GM12878 (cell line): ENCODE data around the gene TMEM255A. TPM values are rescaled to one million over a fixed set of nuclear protein-coding genes. Genes with fewer than 3 reads are reported as not detected.

ENCODE experiments used
- ATAC-seq: fragments of 200-7000 bp; cut with Tn5 transposase; 3 replicates; pipeline ENCODE4 v1.9.1; 2020; ENCODE audit warnings: mild to moderate bottlenecking, moderate library complexity
- BruUV-seq: library from RNA; stranded (reverse); fragments of 400-500 nt; replicated peaks from 2 replicates; lab custom pipeline; 2021; lab: Mats Ljungman, UMichigan
- CTCF ChIA-PET: fragments of 300-600 bp; sonication (Branson Sonifier 250); formaldehyde crosslinking; extraction: SDS; loops from one replicate; lab custom pipeline; 2021; ENCODE audit warnings: inconsistent platforms; lab: Yijun Ruan, JAX
- POLR2A ChIA-PET: fragments of 350-600 bp; formaldehyde crosslinking; extraction: SDS; loops from one replicate; lab custom pipeline; 2021; ENCODE audit warnings: inconsistent platforms; lab: Charles Lee
- RAD21 ChIA-PET: fragments of 300-600 bp; sonication (Branson Sonifier 250); formaldehyde crosslinking; loops from one replicate; lab custom pipeline; 2023; ENCODE audit warnings: antibody characterized with exemption; ENCODE audit not compliant: unreplicated experiment; lab: Charles Lee
- SMC1A ChIA-PET: fragments of 300-600 bp; sonication (Branson Sonifier 250); formaldehyde crosslinking; loops from one replicate; lab custom pipeline; 2023; ENCODE audit not compliant: unreplicated experiment, uncharacterized antibody; lab: Charles Lee
- DNase-seq: peaks from one replicate; pipeline ENCODE4 v3.0.0-alpha.2; 2011; ENCODE audit warnings: low read depth, low spot score
- FAIRE-seq: peaks from 3 replicates; lab custom pipeline; 2011; peaks lifted over from hg19 to GRCh38; lab: Jason Lieb, UNC
- H2AFZ ChIP-seq: 2 replicates; pipeline ENCODE4 v1.6.0; 2011; ENCODE audit warnings: low read depth, low read length, control low read depth; ENCODE audit not compliant: control insufficient read depth
- H3K27ac ChIP-seq: 2 replicates; pipeline ENCODE4 v1.5.1; 2011; ENCODE audit warnings: control low read depth; ENCODE audit not compliant: control insufficient read depth, insufficient read depth
- H3K27me3 ChIP-seq, 2 experiments: replicated peaks in 1 of 2; 2 replicates each; pipeline versions ENCODE4 v1.6.0 to v1.6.1; 2011; ENCODE audit warnings: low read length in 1 of 2; ENCODE audit not compliant: control insufficient read depth in 2 of 2, insufficient read depth in 2 of 2
- H3K36me3 ChIP-seq, 2 experiments: 2 replicates each; pipeline ENCODE4 v1.5.1; 2011; ENCODE audit warnings: low read length in 1 of 2; ENCODE audit not compliant: control insufficient read depth in 2 of 2, insufficient read depth in 2 of 2
- H3K4me1 ChIP-seq: 2 replicates; pipeline ENCODE4 v1.6.1; 2011; ENCODE audit warnings: mild to moderate bottlenecking, low read length, moderate library complexity, mixed read lengths; ENCODE audit not compliant: control insufficient read depth, insufficient read depth
- H3K4me2 ChIP-seq: 2 replicates; pipeline ENCODE4 v1.6.0; 2011; ENCODE audit warnings: control low read depth; ENCODE audit not compliant: control insufficient read depth, insufficient read depth
- H3K4me3 ChIP-seq: fragments of 200-600 bp; sonication (generic); 2 replicates; pipeline ENCODE4 v1.5.1; 2016
- H3K79me2 ChIP-seq: 2 replicates; pipeline ENCODE4 v1.6.0; 2011; ENCODE audit warnings: low read length; ENCODE audit not compliant: control insufficient read depth, insufficient read depth
- H3K9ac ChIP-seq: 2 replicates; pipeline ENCODE4 v1.8.0; 2011; ENCODE audit warnings: low read length, control low read depth, mixed read lengths; ENCODE audit not compliant: control insufficient read depth, insufficient read depth
- H3K9me3 ChIP-seq: replicated peaks from 3 replicates; pipeline ENCODE4 v1.5.1; 2011; ENCODE audit warnings: mild to moderate bottlenecking, low read length; ENCODE audit not compliant: control insufficient read depth, insufficient read depth
- H4K20me1 ChIP-seq: 2 replicates; pipeline ENCODE4 v1.6.0; 2011; ENCODE audit not compliant: control insufficient read depth, insufficient read depth
- CUX1 ChIP-seq: IDR thresholded peaks from 2 replicates; pipeline ENCODE4 v1.6.1; 2012; ENCODE audit warnings: improper control_type of control experiment, low read depth, low read length; ENCODE audit not compliant: insufficient replicate concordance
- KAT2A ChIP-seq: conservative IDR thresholded peaks from 2 replicates; pipeline ENCODE4 v1.6.1; 2011; ENCODE audit warnings: low read depth, low read length; ENCODE audit not compliant: control insufficient read depth
- NFIC ChIP-seq: IDR thresholded peaks from 2 replicates; pipeline ENCODE4 v1.6.1; 2012; ENCODE audit warnings: low read depth, mild to moderate bottlenecking, inconsistent platforms, low read length, moderate library complexity
- POLR2AphosphoS5 ChIP-seq: IDR thresholded peaks from 2 replicates; pipeline ENCODE4 v1.6.1; 2011; ENCODE audit warnings: mild to moderate bottlenecking, low read length, inconsistent platforms
- SKIL ChIP-seq: fragments of 450-650 bp; IDR thresholded peaks from 2 replicates; pipeline ENCODE4 v1.6.1; 2017; ENCODE audit warnings: mild to moderate bottlenecking, low read depth, inconsistent platforms; ENCODE audit not compliant: poor library complexity, severe bottlenecking
- SMARCA5 ChIP-seq: fragments of 450-650 bp; IDR thresholded peaks from 2 replicates; pipeline ENCODE4 v1.6.1; 2017; ENCODE audit warnings: mild to moderate bottlenecking
- SRF ChIP-seq, 2 experiments: IDR thresholded peaks; 2 replicates each; pipeline ENCODE4 v1.6.1; 2011; ENCODE audit warnings: low read depth in 2 of 2, low read length in 2 of 2, mild to moderate bottlenecking in 1 of 2, moderate library complexity in 1 of 2
- WGBS: methylation state at CpG from one replicate; pipeline ENCODE4 v1.1.6; 2016; ENCODE audit warnings: low lambda C conversion rate; ENCODE audit not compliant: insufficient replicate concordance, insufficient coverage; ENCODE audit errors: missing lambda C conversion rate; 5-methylcytosine and 5-hydroxymethylcytosine counted together
- in situ Hi-C: fragments of 300-500 bp; cut with MboI; formaldehyde crosslinking; loops from 9 replicates; pipeline ENCODE4 v1.14.3; 2018; ENCODE audit warnings: mixed read lengths
- intact Hi-C: fragments of 100-400 bp; cut with micrococcal nuclease; formaldehyde crosslinking; loops from one replicate; pipeline ENCODE4 v1.14.2; 2022; ENCODE audit not compliant: unreplicated experiment
- polyA plus RNA-seq, 11 experiments: library from polyadenylated mRNA; depleted of rRNA in 4 of 11; unstranded in 6 of 11; stranded (reverse) in 5 of 11; fragments of >200 nt; fragmentation: Nextera tagmentation in 4 of 11; fragmentation: Illumina TruSeq in 1 of 11; extraction: Ambion mirVana in 4 of 11; extraction: Trizol in 1 of 11; gene quantifications; 1 replicate in 1 of 11; 2 replicates in 10 of 11; pipeline versions ENCODE4 v1.2.1 to v1.2.3, GENCODE V29; 2011 to 2016; ENCODE audit warnings: inconsistent platforms in 2 of 11, missing spikeins in 2 of 11, low read depth in 1 of 11
- total RNA-seq, 4 experiments: library from RNA; depleted of rRNA in 3 of 4; stranded (reverse); fragments of >200 nt in 3 of 4; fragmentation: Illumina TruSeq in 1 of 4; extraction: Trizol in 1 of 4; gene quantifications; 2 replicates each; pipeline versions ENCODE4 v1.2.1 to v1.2.3, GENCODE V29; 2013 to 2021

Gene TMEM255A
- total and polyA plus RNA-seq, 10 of the 15 experiments (the other 5 are each of a cell fraction or from before 2014, with no cell fraction given), result 0.90 to 5.4 (median 1.3) TPM

- TF ChIP-seq SKIL, result no peak
- no peak overlapping the region for H3K9ac ChIP-seq
- BruUV-seq, result no TSS peak
- H3K36me3 ChIP-seq, result no peaks in the 10 kb centered on the region
- H3K79me2 ChIP-seq, result no peaks in the 10 kb centered on the region
- DNase-seq (no peak), FAIRE-seq (no peak), ATAC-seq (no peak)
- no peaks in the 10 kb centered on the region for H3K4me1 ChIP-seq
- H2AFZ ChIP-seq, result no peak overlapping the region
- no peaks in the 10 kb centered on the region for H4K20me1 ChIP-seq
- 58% methylated on average over 4 of the region's 4 CpGs for WGBS
- no peak overlapping the region for H3K4me3 ChIP-seq
- POLR2A ChIA-PET, result no interaction called here
- CTCF ChIA-PET, result interaction anchor here (1.4 kb wide), 1 partner anchor 12 kb away, joined by 7 read pairs; no protein-coding TSS in a partner anchor
- H3K4me2 ChIP-seq, result no peak overlapping the region
- SMC1A ChIA-PET, result interaction anchor here (2.2 kb wide), 1 partner anchor 10 kb away, joined by 7 read pairs; no protein-coding TSS in a partner anchor
- no peaks in the 10 kb centered on the region for H3K9me3 ChIP-seq
- RAD21 ChIA-PET, result no interaction called here
- no peaks in the 10 kb centered on the region for H3K27me3 ChIP-seq
- intact Hi-C loops, result no loop called here
- no peak overlapping the region for H3K27ac ChIP-seq
- in situ Hi-C loops, result loop anchor here (25.0 kb wide), 1 partner anchor 112 kb away; the partner anchor contains the start of gene RHOXF1
Observed at GRCh38 chrX:120224388-120224787, 86.9 kb downstream of the TMEM255A start.

GRCh38 chrX:120223374-120223773, 87.9 kb downstream of the TMEM255A start:
- no peak overlapping the region for H2AFZ ChIP-seq
- BruUV-seq, result no TSS peak
- ATAC-seq (no peak), FAIRE-seq (no peak), DNase-seq (no peak)
- WGBS, result 68% methylated on average over 8 of the region's 8 CpGs
- POLR2A ChIA-PET, result no interaction called here
- no peak overlapping the region for H3K9ac ChIP-seq
- in situ Hi-C loops (loop anchor here (25.0 kb wide), 1 partner anchor 111 kb away; the partner anchor contains the start of gene RHOXF1), intact Hi-C loops (no loop called here)
- H3K4me3 ChIP-seq, result no peak overlapping the region
- H3K4me2 ChIP-seq, result no peak overlapping the region
- CTCF ChIA-PET, result interaction anchor here (1.4 to 1.7 kb wide), 2 partner anchors 10 to 11 kb away, joined by 7 read pairs; no protein-coding TSS in a partner anchor
- H3K9me3 ChIP-seq, result no peaks in the 10 kb centered on the region
- TF ChIP-seq CUX1 (no peak), KAT2A (no peak), SRF (IDR thresholded peaks at IDR 0.05; ENCODE audit: low read depth in 2 of 2, low read length in 2 of 2) (no peak), SMARCA5 (no peak), NFIC (no peak), POLR2AphosphoS5 (no peak)
- SMC1A ChIA-PET, result no interaction called here
- no peaks in the 10 kb centered on the region for H3K27me3 ChIP-seq
- no peaks in the 10 kb centered on the region for H4K20me1 ChIP-seq
- H3K36me3 ChIP-seq, result no peaks in the 10 kb centered on the region
- RAD21 ChIA-PET, result no interaction called here
- H3K4me1 ChIP-seq, result no peaks in the 10 kb centered on the region
- no peak overlapping the region for H3K27ac ChIP-seq
- no peaks in the 10 kb centered on the region for H3K79me2 ChIP-seq
